Measurements from ENCODE around the gene COQ3. TPM values are rescaled to one million over a fixed set of nuclear protein-coding genes. Genes with fewer than 3 reads are reported as not detected.

The COQ3 gene
- total RNA-seq, 1 donor from 2014 or later = 3.3 TPM

- H3K27me3 ChIP-seq (ENCODE audit: control insufficient read depth, insufficient read depth, low read length) = no peaks in the 10 kb centered on the region
- H3K4me3 ChIP-seq (ENCODE audit: low read depth, low read length) = no peak overlapping the region
- DNase-seq (ENCODE audit: low read depth) = no peak
- TF ChIP-seq, protein P1, sequence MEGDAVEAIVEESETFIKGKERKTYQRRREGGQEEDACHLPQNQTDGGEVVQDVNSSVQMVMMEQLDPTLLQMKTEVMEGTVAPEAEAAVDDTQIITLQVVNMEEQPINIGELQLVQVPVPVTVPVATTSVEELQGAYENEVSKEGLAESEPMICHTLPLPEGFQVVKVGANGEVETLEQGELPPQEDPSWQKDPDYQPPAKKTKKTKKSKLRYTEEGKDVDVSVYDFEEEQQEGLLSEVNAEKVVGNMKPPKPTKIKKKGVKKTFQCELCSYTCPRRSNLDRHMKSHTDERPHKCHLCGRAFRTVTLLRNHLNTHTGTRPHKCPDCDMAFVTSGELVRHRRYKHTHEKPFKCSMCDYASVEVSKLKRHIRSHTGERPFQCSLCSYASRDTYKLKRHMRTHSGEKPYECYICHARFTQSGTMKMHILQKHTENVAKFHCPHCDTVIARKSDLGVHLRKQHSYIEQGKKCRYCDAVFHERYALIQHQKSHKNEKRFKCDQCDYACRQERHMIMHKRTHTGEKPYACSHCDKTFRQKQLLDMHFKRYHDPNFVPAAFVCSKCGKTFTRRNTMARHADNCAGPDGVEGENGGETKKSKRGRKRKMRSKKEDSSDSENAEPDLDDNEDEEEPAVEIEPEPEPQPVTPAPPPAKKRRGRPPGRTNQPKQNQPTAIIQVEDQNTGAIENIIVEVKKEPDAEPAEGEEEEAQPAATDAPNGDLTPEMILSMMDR (IDR thresholded peaks at IDR 0.05; ENCODE audit: insufficient read depth, low read length, poor library complexity, severe bottlenecking) = no peak
- peaks cover 3% of the 10 kb centered on the region for H3K36me3 ChIP-seq (ENCODE audit: control insufficient read depth, insufficient read depth, low read length)
Measured at GRCh38 chr6:99407076-99407475, 13.1 kb upstream of the COQ3 start.

DNA sequence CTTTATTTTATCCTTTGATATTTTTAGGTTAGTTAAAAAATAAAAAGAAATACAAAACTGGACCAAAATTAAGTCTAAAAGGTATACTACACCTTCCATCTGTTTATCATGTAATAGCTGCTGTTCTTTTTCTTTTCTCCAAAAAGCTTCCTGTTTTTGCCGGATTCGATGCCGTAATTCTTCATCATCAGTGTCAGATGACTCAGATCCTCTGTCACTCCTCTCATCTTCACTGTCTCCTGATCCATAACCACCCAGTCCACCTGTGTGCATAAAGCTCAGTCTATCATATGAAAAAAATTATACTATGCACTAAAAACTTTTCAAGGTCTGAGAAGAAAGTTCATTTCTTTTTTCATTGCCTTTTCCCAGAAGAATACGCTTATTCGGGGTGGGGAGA is 8.5 kb upstream of the COQ3 start:
- TF ChIP-seq, protein P1 (IDR thresholded peaks at IDR 0.05; ENCODE audit: insufficient read depth, low read length, poor library complexity, severe bottlenecking) = no peak
- no peaks in the 10 kb centered on the region for H3K36me3 ChIP-seq (ENCODE audit: control insufficient read depth, insufficient read depth, low read length)
- no peak for DNase-seq (ENCODE audit: low read depth)
- no peak overlapping the region for H3K4me3 ChIP-seq (ENCODE audit: low read depth, low read length)
- H3K27me3 ChIP-seq (ENCODE audit: control insufficient read depth, insufficient read depth, low read length) = no peaks in the 10 kb centered on the region

- DNase-seq (ENCODE audit: low read depth) = no peak
- no peaks in the 10 kb centered on the region for H3K27me3 ChIP-seq (ENCODE audit: control insufficient read depth, insufficient read depth, low read length)
- TF ChIP-seq, protein P1 (IDR thresholded peaks at IDR 0.05; ENCODE audit: insufficient read depth, low read length, poor library complexity, severe bottlenecking) = no peak
- no peak overlapping the region for H3K4me3 ChIP-seq (ENCODE audit: low read depth, low read length)
- no peaks in the 10 kb centered on the region for H3K36me3 ChIP-seq (ENCODE audit: control insufficient read depth, insufficient read depth, low read length)
Measured at GRCh38 chr6:99397287-99397686, 3.3 kb upstream of the COQ3 start.

GRCh38 chr6:99393366-99393697 is 663 bp downstream of the COQ3 start:
- peak overlapping the region; percentile 86 for H3K4me3 ChIP-seq (ENCODE audit: low read depth, low read length)
- no peaks in the 10 kb centered on the region for H3K27me3 ChIP-seq (ENCODE audit: control insufficient read depth, insufficient read depth, low read length)
- no peaks in the 10 kb centered on the region for H3K36me3 ChIP-seq (ENCODE audit: control insufficient read depth, insufficient read depth, low read length)
- TF ChIP-seq, protein P1 (IDR thresholded peaks at IDR 0.05; ENCODE audit: insufficient read depth, low read length, poor library complexity, severe bottlenecking) = no peak
- DNase-seq (ENCODE audit: low read depth) = no peak

DNA sequence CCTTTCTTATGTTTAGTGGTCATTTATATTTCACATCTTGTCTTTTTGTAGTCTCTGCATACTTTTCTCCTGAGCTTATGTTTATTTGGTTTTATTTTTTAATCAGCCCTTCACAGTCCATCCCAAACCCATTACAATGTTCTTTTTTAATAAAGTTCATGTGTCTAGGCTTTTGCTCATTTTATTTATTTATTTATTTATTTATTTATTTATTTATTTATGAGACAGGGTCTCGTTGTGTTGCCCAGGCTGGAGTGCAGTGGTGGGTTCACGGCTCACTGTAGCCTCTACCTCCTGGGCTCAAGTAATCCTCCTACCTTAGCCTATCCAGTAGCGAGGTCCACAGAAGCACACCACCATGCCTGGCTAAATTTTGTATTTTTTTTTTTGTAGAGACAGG is 3.1 kb downstream of the COQ3 start:
- Histone ChIP-seq H3K4me3 (ENCODE audit: low read depth, low read length) (no peak overlapping the region), H3K36me3 (ENCODE audit: control insufficient read depth, insufficient read depth, low read length) (no peaks in the 10 kb centered on the region), H3K27me3 (ENCODE audit: control insufficient read depth, insufficient read depth, low read length) (no peaks in the 10 kb centered on the region)
- DNase-seq (ENCODE audit: low read depth) = no peak
- TF ChIP-seq, protein P1 (IDR thresholded peaks at IDR 0.05; ENCODE audit: insufficient read depth, low read length, poor library complexity, severe bottlenecking) = no peak

DNA sequence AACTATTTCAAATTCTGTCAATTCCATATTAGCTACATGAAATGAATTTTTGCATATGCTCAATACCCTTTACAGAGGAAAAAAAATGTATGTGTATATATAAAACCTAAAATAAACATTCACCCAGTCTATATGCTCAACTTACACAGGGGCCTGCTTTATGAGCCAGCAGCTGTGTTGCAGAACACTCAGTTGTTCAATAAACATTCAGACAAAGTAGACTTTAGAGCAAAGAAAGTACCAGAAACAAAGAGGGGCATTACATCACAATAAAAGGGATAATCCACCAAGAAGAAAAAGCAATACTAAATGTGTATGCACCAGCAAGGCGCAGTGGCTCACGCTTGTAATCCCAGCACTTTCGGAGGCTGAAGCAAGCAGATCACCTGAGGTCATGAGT is 9.5 kb downstream of the COQ3 start:
- H3K27me3 ChIP-seq (ENCODE audit: control insufficient read depth, insufficient read depth, low read length) = no peaks in the 10 kb centered on the region
- TF ChIP-seq, protein P1 (IDR thresholded peaks at IDR 0.05; ENCODE audit: insufficient read depth, low read length, poor library complexity, severe bottlenecking) = no peak
- H3K36me3 ChIP-seq (ENCODE audit: control insufficient read depth, insufficient read depth, low read length) = no peaks in the 10 kb centered on the region
- H3K4me3 ChIP-seq (ENCODE audit: low read depth, low read length) = no peak overlapping the region
- no peak for DNase-seq (ENCODE audit: low read depth)

Data from kidney epithelial cell (primary cell).